Esophagus muscularis mucosa (tissue), 4 donors: ENCODE measurements around the gene GTSE1. TPM values are rescaled to one million over a fixed set of nuclear protein-coding genes. Genes with fewer than 3 reads are reported as not detected.

ENCODE experiments used
- DNase-seq: peaks from one replicate; pipeline ENCODE4 v3.0.0-alpha.2; 2017; ENCODE audit errors: extremely low spot score
- H3K27ac ChIP-seq, 4 donors: fragments of 200-600 bp; sonication (generic); replicated peaks in 1 of 4; 1 replicate in 3 of 4; 2 replicates in 1 of 4; pipeline ENCODE4 v1.5.1; 2016 to 2019; ENCODE audit warnings: mild to moderate bottlenecking in 1 of 4
- H3K27me3 ChIP-seq, 4 donors: fragments of 200-600 bp; sonication (generic); one replicate each; pipeline versions ENCODE4 v1.5.1 to v1.6.0; 2016 to 2019
- H3K36me3 ChIP-seq, 4 donors: fragments of 200-600 bp; sonication (generic); one replicate each; pipeline ENCODE4 v1.5.1; 2016 to 2019
- H3K4me1 ChIP-seq, 4 donors: fragments of 200-600 bp; sonication (generic); one replicate each; pipeline ENCODE4 v1.5.1; 2016 to 2019
- H3K4me3 ChIP-seq, 4 donors: fragments of 200-600 bp; sonication (generic); 1 replicate in 2 of 4; 2 replicates in 2 of 4; pipeline ENCODE4 v1.5.1; 2016 to 2019; ENCODE audit warnings: mild to moderate bottlenecking in 4 of 4, moderate library complexity in 1 of 4
- H3K9me3 ChIP-seq, 4 donors: fragments of 200-600 bp; sonication (generic); 1 replicate in 3 of 4; 2 replicates in 1 of 4; pipeline ENCODE4 v1.5.1; 2016 to 2019
- CTCF ChIP-seq, 3 experiments: fragments of 200-600 bp in 2 of 3; fragments of 450-650 bp in 1 of 3; sonication (generic) in 2 of 3; IDR thresholded peaks; one replicate each; pipeline ENCODE4 v1.5.1; 2017 to 2019; ENCODE audit warnings: antibody characterized with exemption in 3 of 3, mild to moderate bottlenecking in 2 of 3, moderate library complexity in 1 of 3
- EP300 ChIP-seq: sonication (generic); formaldehyde crosslinking; IDR thresholded peaks from one replicate; pipeline ENCODE4 v1.6.1; 2017; ENCODE audit warnings: antibody characterized with exemption
- POLR2A ChIP-seq: fragments of 450-650 bp; IDR thresholded peaks from one replicate; pipeline ENCODE4 v1.6.1; 2017; ENCODE audit warnings: antibody characterized with exemption, moderate library complexity, mild to moderate bottlenecking, low read depth
- POLR2AphosphoS5 ChIP-seq, 2 donors: sonication (generic); formaldehyde crosslinking; IDR thresholded peaks; one replicate each; pipeline ENCODE4 v1.6.1; 2017; ENCODE audit warnings: antibody characterized with exemption in 2 of 2
- WGBS: methylation state at CpG from one replicate; pipeline ENCODE4 v1.1.5; 2018; 5-methylcytosine and 5-hydroxymethylcytosine counted together
- intact Hi-C: fragments of 100-400 bp; cut with DNase I; formaldehyde crosslinking; loops from one replicate; pipeline ENCODE4 v1.15.1; 2023
- total RNA-seq, 4 donors: library from RNA; depleted of rRNA; stranded (reverse); fragments of >200 nt; gene quantifications; one replicate each; pipeline versions ENCODE4 v1.1.0 to v1.2.1, GENCODE V29; 2016

The GTSE1 gene
- total RNA-seq, 4 donors from 2014 or later = 1.0 TPM; not detected in 3

GRCh38 chr22:46336119-46337078 lies 39.7 kb downstream of the GTSE1 start:
- Histone ChIP-seq H3K27me3 (no peaks in the 10 kb centered on the region), H3K27ac (peak overlapping the region; percentile 88 to 93 (median 90)), H3K4me1 (peaks cover 12 to 34% (median 26%) of the 10 kb centered on the region in 4 donors), H3K36me3 (peaks cover 21 to 40% (median 34%) of the 10 kb centered on the region in 4 donors), H3K4me3 (peak overlapping the region; percentile 85 to 91 (median 88)), H3K9me3 (no peaks in the 10 kb centered on the region)
- no peak for DNase-seq
- intact Hi-C loops = no loop called here
- TF ChIP-seq POLR2AphosphoS5 (IDR thresholded peaks at IDR 0.05) = no peak
- no peak for TF ChIP-seq CTCF (IDR thresholded peaks at IDR 0.05)
- no peak for TF ChIP-seq POLR2A
- TF ChIP-seq EP300 = no peak
- WGBS = 13% methylated on average over 34 of the region's 42 CpGs

GRCh38 chr22:46337870-46338269 lies 41.2 kb downstream of the GTSE1 start:
- DNase-seq = no peak
- no peaks in the 10 kb centered on the region for H3K9me3 ChIP-seq
- TF ChIP-seq POLR2AphosphoS5 (IDR thresholded peaks at IDR 0.05) (no peak), EP300 (no peak), CTCF (IDR thresholded peaks at IDR 0.05) (no peak), POLR2A (no peak)
- H3K27ac ChIP-seq = no peak overlapping the region
- no peak overlapping the region for H3K4me3 ChIP-seq
- WGBS = 90% methylated on average over 9 of the region's 9 CpGs
- H3K36me3 ChIP-seq = peaks cover 29 to 55% (median 48%) of the 10 kb centered on the region in 4 donors
- peaks cover 12 to 34% (median 26%) of the 10 kb centered on the region in 4 donors for H3K4me1 ChIP-seq
- H3K27me3 ChIP-seq = no peaks in the 10 kb centered on the region
- intact Hi-C loops = no loop called here

GRCh38 chr22:46338636-46339035 lies 42.0 kb downstream of the GTSE1 start:
- intact Hi-C loops = no loop called here
- Histone ChIP-seq H3K9me3 (no peaks in the 10 kb centered on the region), H3K4me1 (peaks cover 12 to 34% (median 26%) of the 10 kb centered on the region in 4 donors), H3K36me3 (peaks cover 30 to 62% (median 55%) of the 10 kb centered on the region in 4 donors), H3K27me3 (no peaks in the 10 kb centered on the region), H3K27ac (no peak overlapping the region), H3K4me3 (no peak overlapping the region)
- TF ChIP-seq POLR2AphosphoS5 (IDR thresholded peaks at IDR 0.05) = no peak
- no peak for TF ChIP-seq EP300
- no peak for TF ChIP-seq CTCF (IDR thresholded peaks at IDR 0.05)
- TF ChIP-seq POLR2A = no peak
- no peak for DNase-seq
- WGBS = 89% methylated on average over 8 of the region's 8 CpGs

GRCh38 chr22:46339956-46340355 lies 43.3 kb downstream of the GTSE1 start:
- H3K4me1 ChIP-seq = peaks cover 12 to 29% (median 21%) of the 10 kb centered on the region in 4 donors
- TF ChIP-seq POLR2AphosphoS5 (IDR thresholded peaks at IDR 0.05) (no peak), POLR2A (no peak), EP300 (no peak), CTCF (IDR thresholded peaks at IDR 0.05) (no peak)
- H3K9me3 ChIP-seq = no peaks in the 10 kb centered on the region
- H3K4me3 ChIP-seq = no peak overlapping the region
- WGBS = 92% methylated on average over 5 of the region's 5 CpGs
- DNase-seq = no peak
- H3K36me3 ChIP-seq = peaks cover 37 to 75% (median 68%) of the 10 kb centered on the region in 4 donors
- no peak overlapping the region for H3K27ac ChIP-seq
- H3K27me3 ChIP-seq = no peaks in the 10 kb centered on the region
- intact Hi-C loops = no loop called here
